IPS-NIHi7 (cell line): ENCODE measurements around the gene ZNF827.

Source experiments
- DNase-seq: peaks from one replicate; pipeline ENCODE4 v3.0.0; 2012; ENCODE audit warnings: mixed read lengths; ENCODE audit errors: extremely low spot score

Gene ZNF827

GRCh38 chr4:145891958-145892357, 46.7 kb downstream of the ZNF827 start:
- peak; percentile 55 for DNase-seq

GRCh38 chr4:145890689-145891088, 47.9 kb downstream of the ZNF827 start:
- DNase-seq: no peak

- DNase-seq: peak; percentile 33
Observed at GRCh38 chr4:145888393-145888792, 50.2 kb downstream of the ZNF827 start.

GRCh38 chr4:145887241-145887991, 51.2 kb downstream of the ZNF827 start:
- peak; percentile 30 for DNase-seq

GRCh38 chr4:145886871-145887240, 51.8 kb downstream of the ZNF827 start:
- DNase-seq: no peak

- no peak for DNase-seq
Observed at GRCh38 chr4:145885666-145886065, 53.0 kb downstream of the ZNF827 start.

GRCh38 chr4:145884775-145885174, 53.8 kb downstream of the ZNF827 start:
- DNase-seq: no peak

GRCh38 chr4:145883101-145883694, 55.4 kb downstream of the ZNF827 start:
- no peak for DNase-seq

- DNase-seq: no peak
Observed at GRCh38 chr4:145882604-145883003, 56.0 kb downstream of the ZNF827 start.

GRCh38 chr4:145881989-145882388, 56.6 kb downstream of the ZNF827 start:
- no peak for DNase-seq

- DNase-seq: no peak
Observed at GRCh38 chr4:145881576-145881975, 57.0 kb downstream of the ZNF827 start.

GRCh38 chr4:145880355-145880960, 58.2 kb downstream of the ZNF827 start:
- no peak for DNase-seq

- DNase-seq: no peak
Observed at GRCh38 chr4:145879598-145879997, 59.0 kb downstream of the ZNF827 start.

GRCh38 chr4:145878501-145879435, 59.9 kb downstream of the ZNF827 start:
- DNase-seq: no peak

- DNase-seq: no peak
Observed at GRCh38 chr4:145876531-145877180, 62.0 kb downstream of the ZNF827 start.

- no peak for DNase-seq
Observed at GRCh38 chr4:145873901-145874300, 64.7 kb downstream of the ZNF827 start.

GRCh38 chr4:145871209-145871608, 67.4 kb downstream of the ZNF827 start:
- DNase-seq: no peak

GRCh38 chr4:145870155-145871020, 68.2 kb downstream of the ZNF827 start:
- no peak for DNase-seq

GRCh38 chr4:145868637-145869409, 69.8 kb downstream of the ZNF827 start:
- DNase-seq: no peak

- no peak for DNase-seq
Observed at GRCh38 chr4:145867406-145867805, 71.2 kb downstream of the ZNF827 start.
